CD14-positive monocyte (primary cell): ENCODE results near the gene SF1. TPM values are rescaled to one million over a fixed set of nuclear protein-coding genes. Genes with fewer than 3 reads are reported as not detected.

Experiments used
- DNase-seq, 3 donors: peaks; one replicate each; pipeline ENCODE4 v3.0.0-alpha.2; 2011 to 2022
- H2AFZ ChIP-seq: 2 replicates; pipeline ENCODE4 v1.6.0; 2012; ENCODE audit warnings: mild to moderate bottlenecking, low read depth, low read length, inconsistent platforms; ENCODE audit not compliant: insufficient read depth, poor library complexity, severe bottlenecking
- H3K27ac ChIP-seq, 2 donors: 1 replicate in 1 of 2; 2 replicates in 1 of 2; pipeline ENCODE4 v1.5.1; 2012 to 2013; ENCODE audit warnings: low read length in 2 of 2, control low read depth in 1 of 2, inconsistent platforms in 1 of 2, low read depth in 1 of 2, mild to moderate bottlenecking in 1 of 2
- H3K27me3 ChIP-seq, 2 donors: one replicate each; pipeline versions ENCODE4 v1.6.0 to v1.6.1; 2011 to 2013; ENCODE audit warnings: low read length in 2 of 2; ENCODE audit not compliant: control insufficient read depth in 2 of 2, insufficient read depth in 2 of 2
- H3K36me3 ChIP-seq, 2 donors: replicated peaks in 1 of 2; 1 replicate in 1 of 2; 2 replicates in 1 of 2; pipeline versions ENCODE4 v1.5.1 to v1.6.1; 2012 to 2013; ENCODE audit warnings: low read length in 2 of 2, control low read depth in 1 of 2, inconsistent platforms in 1 of 2, mild to moderate bottlenecking in 1 of 2; ENCODE audit not compliant: insufficient read depth in 2 of 2, control insufficient read depth in 1 of 2
- H3K4me1 ChIP-seq, 2 donors: 1 replicate in 1 of 2; 2 replicates in 1 of 2; pipeline versions ENCODE4 v1.5.1 to v1.6.1; 2012 to 2013; ENCODE audit warnings: low read length in 2 of 2, control low read depth in 1 of 2, inconsistent platforms in 1 of 2, mild to moderate bottlenecking in 1 of 2, moderate library complexity in 1 of 2; ENCODE audit not compliant: insufficient read depth in 2 of 2, control insufficient read depth in 1 of 2
- H3K4me2 ChIP-seq: replicated peaks from 2 replicates; pipeline ENCODE3; 2012; ENCODE audit warnings: low read length, moderate library complexity, mild to moderate bottlenecking; ENCODE audit not compliant: poor library complexity, severe bottlenecking; ENCODE audit errors: extremely low read depth
- H3K4me3 ChIP-seq, 3 experiments: fragments of 200-600 bp in 1 of 3; sonication (generic) in 1 of 3; replicated peaks in 1 of 3; 1 replicate in 2 of 3; 2 replicates in 1 of 3; pipeline ENCODE4 v1.5.1; 2011 to 2013; ENCODE audit warnings: low read length in 3 of 3, mild to moderate bottlenecking in 3 of 3, control low read depth in 2 of 3, low read depth in 2 of 3, inconsistent platforms in 1 of 3, moderate library complexity in 1 of 3
- H3K79me2 ChIP-seq: 2 replicates; pipeline ENCODE4 v1.6.0; 2012; ENCODE audit warnings: mild to moderate bottlenecking, control low read depth, inconsistent platforms, low read length, moderate library complexity; ENCODE audit not compliant: insufficient read depth
- H3K9ac ChIP-seq: 2 replicates; pipeline ENCODE4 v1.6.0; 2017; ENCODE audit warnings: low read length, mild to moderate bottlenecking; ENCODE audit not compliant: insufficient read depth, poor library complexity, severe bottlenecking
- H3K9me3 ChIP-seq, 2 donors: replicated peaks in 1 of 2; 1 replicate in 1 of 2; 2 replicates in 1 of 2; pipeline versions ENCODE4 v1.5.1 to v1.6.1; 2012 to 2013; ENCODE audit warnings: low read length in 2 of 2, control low read depth in 1 of 2; ENCODE audit not compliant: control insufficient read depth in 1 of 2, insufficient read depth in 1 of 2
- H4K20me1 ChIP-seq: 2 replicates; pipeline ENCODE4 v1.6.0; 2012; ENCODE audit warnings: mild to moderate bottlenecking, low read length, control low read depth, moderate library complexity; ENCODE audit not compliant: insufficient read depth
- H3K27ac Mint-ChIP-seq, 7 donors: one replicate each; pipeline ENCODE4 v1.8.0; 2020; ENCODE audit warnings: mild to moderate bottlenecking in 7 of 7, mixed read lengths in 7 of 7, moderate library complexity in 6 of 7, inconsistent platforms in 2 of 7
- H3K27me3 Mint-ChIP-seq, 3 donors: one replicate each; pipeline ENCODE4 v1.8.0; 2021 to 2022; ENCODE audit warnings: low read depth in 3 of 3, mild to moderate bottlenecking in 3 of 3, mixed read lengths in 3 of 3, moderate library complexity in 3 of 3, inconsistent platforms in 1 of 3
- H3K36me3 Mint-ChIP-seq, 2 donors: one replicate each; pipeline ENCODE4 v1.8.0; 2020; ENCODE audit warnings: mixed read lengths in 2 of 2, inconsistent platforms in 1 of 2, mild to moderate bottlenecking in 1 of 2
- H3K4me1 Mint-ChIP-seq: one replicate; pipeline ENCODE4 v1.8.0; 2020; ENCODE audit warnings: mild to moderate bottlenecking, mixed read lengths
- H3K4me3 Mint-ChIP-seq, 2 donors: one replicate each; pipeline ENCODE4 v1.8.0; 2020; ENCODE audit warnings: mild to moderate bottlenecking in 2 of 2, mixed read lengths in 2 of 2, moderate library complexity in 1 of 2
- H3K9me3 Mint-ChIP-seq, 7 donors: one replicate each; pipeline ENCODE4 v1.8.0; 2020 to 2022; ENCODE audit warnings: mixed read lengths in 7 of 7, mild to moderate bottlenecking in 6 of 7, moderate library complexity in 6 of 7, inconsistent platforms in 2 of 7
- CTCF ChIP-seq: fragments of 200-600 bp; IDR thresholded peaks from one replicate; pipeline ENCODE4 v1.8.0; 2022; ENCODE audit warnings: antibody characterized with exemption, mild to moderate bottlenecking
- WGBS: methylation state at CpG from one replicate; pipeline ENCODE4 v1.1.5; 2013; ENCODE audit warnings: missing lambda C conversion rate; ENCODE audit not compliant: insufficient coverage; 5-methylcytosine and 5-hydroxymethylcytosine counted together
- intact Hi-C, 2 donors: fragments of 100-400 bp; cut with micrococcal nuclease; formaldehyde crosslinking; loops; one replicate each; pipeline versions ENCODE4 v1.15.0 to v1.15.1; 2023
- polyA plus RNA-seq, 3 donors: library from polyadenylated mRNA; depleted of rRNA in 1 of 3; unstranded in 2 of 3; stranded (reverse) in 1 of 3; fragments of 300-500 nt in 2 of 3; fragments of >200 nt in 1 of 3; fragmentation: Illumina TruSeq in 2 of 3; gene quantifications; 1 replicate in 2 of 3; 2 replicates in 1 of 3; pipeline ENCODE4 v1.2.3, GENCODE V29; 2012 to 2021

SF1 gene
- polyA plus RNA-seq, 3 donors: 31.6 to 302 (median 47.7) TPM

GRCh38 chr11:64787526-64788320, 9.4 kb upstream of the SF1 start:
- H3K9me3 ChIP-seq: no peaks in the 10 kb centered on the region
- Mint-ChIP-seq H3K9me3 (no peaks in the 10 kb centered on the region), H3K4me3 (no peak overlapping the region), H3K27me3 (no peaks in the 10 kb centered on the region), H3K4me1 (no peaks in the 10 kb centered on the region), H3K36me3 (peaks cover 29 to 34% of the 10 kb centered on the region in 2 donors), H3K27ac (peak overlapping the region in 3 of 7 donors; percentile 46 to 53 (median 50))
- H3K27ac ChIP-seq: no peak overlapping the region
- WGBS: 17% methylated on average over 8 of the region's 15 CpGs
- no peaks in the 10 kb centered on the region for H3K79me2 ChIP-seq
- H3K4me2 ChIP-seq: no peak overlapping the region
- intact Hi-C loops: loop anchor here in 1 of 2 donors (10.0 kb wide), 1 partner anchor 57 kb away; the partner anchor contains the start of gene CDC42BPG
- TF ChIP-seq CTCF: peak; percentile 82
- H4K20me1 ChIP-seq: no peaks in the 10 kb centered on the region
- peaks cover 40 to 42% of the 10 kb centered on the region in 2 donors for H3K36me3 ChIP-seq
- no peaks in the 10 kb centered on the region for H3K27me3 ChIP-seq
- no peak overlapping the region for H3K4me3 ChIP-seq
- no peaks in the 10 kb centered on the region for H3K4me1 ChIP-seq
- peak; percentile 46 to 60 (median 54) for DNase-seq
- H2AFZ ChIP-seq: no peak overlapping the region
- H3K9ac ChIP-seq: no peak overlapping the region

- Mint-ChIP-seq H3K36me3 (peaks cover 20 to 26% of the 10 kb centered on the region in 2 donors), H3K4me1 (no peaks in the 10 kb centered on the region), H3K27ac (no peak overlapping the region), H3K9me3 (no peaks in the 10 kb centered on the region), H3K27me3 (no peaks in the 10 kb centered on the region), H3K4me3 (no peak overlapping the region)
- no peaks in the 10 kb centered on the region for H3K4me1 ChIP-seq
- intact Hi-C loops: loop anchor here in 1 of 2 donors (10.0 kb wide), 1 partner anchor 58 kb away; the partner anchor contains the start of gene CDC42BPG
- H3K9me3 ChIP-seq: no peaks in the 10 kb centered on the region
- no peaks in the 10 kb centered on the region for H3K27me3 ChIP-seq
- 98% methylated on average over 5 of the region's 10 CpGs for WGBS
- no peak for DNase-seq
- no peak overlapping the region for H3K27ac ChIP-seq
- H3K4me2 ChIP-seq: no peak overlapping the region
- H3K36me3 ChIP-seq: peaks cover 28 to 29% of the 10 kb centered on the region in 2 donors
- H3K79me2 ChIP-seq: no peaks in the 10 kb centered on the region
- no peak overlapping the region for H2AFZ ChIP-seq
- H3K9ac ChIP-seq: no peak overlapping the region
- TF ChIP-seq CTCF: no peak
- no peaks in the 10 kb centered on the region for H4K20me1 ChIP-seq
- H3K4me3 ChIP-seq: no peak overlapping the region
Observed at GRCh38 chr11:64786308-64786707, 8.0 kb upstream of the SF1 start.
